HepG2 (cell line): ENCODE data around the gene TRIO. TPM values are rescaled to one million over a fixed set of nuclear protein-coding genes. Genes with fewer than 3 reads are reported as not detected.
A peak's percentile ranks its signal among the peaks of the same experiment; 100 is the strongest.

Experiments used
- AGO2 ChIP-seq: fragments of 200-400 bp; formaldehyde crosslinking; optimal IDR thresholded peaks from 2 replicates; pipeline ENCODE3; 2017; ENCODE audit warnings: mild to moderate bottlenecking, low read depth, low read length, moderate library complexity
- IRF2 ChIP-seq: IDR thresholded peaks from 2 replicates; pipeline ENCODE4 v1.6.1; 2018; ENCODE audit warnings: missing genetic modification reagents, missing compliant biosample characterization
- MEIS1 ChIP-seq: sonication (generic); formaldehyde crosslinking; IDR thresholded peaks from 2 replicates; pipeline ENCODE4 v1.9.0; 2021; ENCODE audit warnings: mild to moderate bottlenecking, missing genetic modification reagents, moderate library complexity, borderline replicate concordance
- NFE2L1 ChIP-seq: sonication (generic); formaldehyde crosslinking; IDR thresholded peaks from 2 replicates; pipeline ENCODE4 v1.4.0; 2020; ENCODE audit warnings: missing genetic modification reagents, mild to moderate bottlenecking, borderline replicate concordance
- POGZ ChIP-seq: sonication (generic); formaldehyde crosslinking; IDR thresholded peaks from 2 replicates; pipeline ENCODE4 v1.4.0; 2020; ENCODE audit warnings: mild to moderate bottlenecking, missing genetic modification reagents
- PRPF4 ChIP-seq: fragments of 200-400 bp; formaldehyde crosslinking; IDR thresholded peaks from 2 replicates; pipeline ENCODE4 v1.6.1; 2016; ENCODE audit warnings: low read length, low read depth; ENCODE audit not compliant: poor library complexity, severe bottlenecking
- RARG ChIP-seq: sonication (generic); formaldehyde crosslinking; IDR thresholded peaks from 2 replicates; pipeline ENCODE4 v1.4.0; 2020; ENCODE audit warnings: low read depth, mild to moderate bottlenecking, missing genetic modification reagents
- SAFB2 ChIP-seq: sonication (generic); formaldehyde crosslinking; IDR thresholded peaks from 2 replicates; pipeline ENCODE4 v1.5.1; 2020; ENCODE audit warnings: missing genetic modification reagents, low read depth, mild to moderate bottlenecking, borderline replicate concordance
- SIN3A ChIP-seq: IDR thresholded peaks from 2 replicates; pipeline ENCODE4 v1.6.1; 2011; ENCODE audit warnings: low read depth, mild to moderate bottlenecking, control low read depth, low read length, borderline replicate concordance
- SP4 ChIP-seq: sonication (generic); formaldehyde crosslinking; IDR thresholded peaks from 2 replicates; pipeline ENCODE4 v1.8.1; 2023; ENCODE audit warnings: mild to moderate bottlenecking, missing genetic modification reagents
- ZNF761 ChIP-seq: sonication (generic); formaldehyde crosslinking; conservative IDR thresholded peaks from 2 replicates; pipeline ENCODE4 v1.4.0; 2020; ENCODE audit warnings: mild to moderate bottlenecking, missing genetic modification reagents
- polyA plus RNA-seq, 8 experiments: library from polyadenylated mRNA; depleted of rRNA in 3 of 8; stranded (reverse) in 7 of 8; unstranded in 1 of 8; fragments of >200 nt; fragmentation: Illumina TruSeq in 4 of 8; extraction: Trizol in 4 of 8; gene quantifications; 2 replicates each; pipeline versions ENCODE4 v1.2.1 to v1.2.3, GENCODE V29; 2011 to 2016; ENCODE audit warnings: low read depth in 4 of 8, missing spikeins in 1 of 8, mixed read lengths in 1 of 8; ENCODE audit not compliant: insufficient read depth in 1 of 8
- total RNA-seq, 5 experiments: library from RNA; depleted of rRNA; stranded (reverse); fragments of >200 nt; fragmentation: Illumina TruSeq; extraction: Trizol; gene quantifications; 2 replicates each; pipeline ENCODE4 v1.2.3, GENCODE V29; 2016; ENCODE audit warnings: low read depth in 1 of 5
- TF ChIP-seq, protein P1 (sequence below): sonication (generic); formaldehyde crosslinking; IDR thresholded peaks from 2 replicates; pipeline ENCODE4 v1.8.1; 2022; ENCODE audit warnings: mild to moderate bottlenecking, missing genetic modification reagents
- TF ChIP-seq, protein P2 (sequence below): sonication (generic); formaldehyde crosslinking; IDR thresholded peaks from 2 replicates; pipeline ENCODE4 v1.4.0; 2020; ENCODE audit warnings: missing genetic modification reagents, borderline replicate concordance
- TF ChIP-seq, protein P3 (sequence below): sonication (generic); formaldehyde crosslinking; IDR thresholded peaks from 2 replicates; pipeline ENCODE4 v1.5.1; 2020; ENCODE audit warnings: mild to moderate bottlenecking, missing genetic modification reagents
- TF ChIP-seq, protein P4 (sequence below): sonication (generic); formaldehyde crosslinking; conservative IDR thresholded peaks from 2 replicates; pipeline ENCODE4 v1.5.0; 2020; ENCODE audit warnings: missing genetic modification reagents
- TF ChIP-seq, protein P5 (sequence below): sonication (generic); formaldehyde crosslinking; IDR thresholded peaks from 2 replicates; pipeline ENCODE4 v1.4.0; 2020; ENCODE audit warnings: mild to moderate bottlenecking, low read depth, missing genetic modification reagents

Gene TRIO
- total and polyA plus RNA-seq, 2 of the 13 experiments (the other 11 are each of a cell fraction or from before 2014, with no cell fraction given), result 45.2 to 45.9 TPM

DNA sequence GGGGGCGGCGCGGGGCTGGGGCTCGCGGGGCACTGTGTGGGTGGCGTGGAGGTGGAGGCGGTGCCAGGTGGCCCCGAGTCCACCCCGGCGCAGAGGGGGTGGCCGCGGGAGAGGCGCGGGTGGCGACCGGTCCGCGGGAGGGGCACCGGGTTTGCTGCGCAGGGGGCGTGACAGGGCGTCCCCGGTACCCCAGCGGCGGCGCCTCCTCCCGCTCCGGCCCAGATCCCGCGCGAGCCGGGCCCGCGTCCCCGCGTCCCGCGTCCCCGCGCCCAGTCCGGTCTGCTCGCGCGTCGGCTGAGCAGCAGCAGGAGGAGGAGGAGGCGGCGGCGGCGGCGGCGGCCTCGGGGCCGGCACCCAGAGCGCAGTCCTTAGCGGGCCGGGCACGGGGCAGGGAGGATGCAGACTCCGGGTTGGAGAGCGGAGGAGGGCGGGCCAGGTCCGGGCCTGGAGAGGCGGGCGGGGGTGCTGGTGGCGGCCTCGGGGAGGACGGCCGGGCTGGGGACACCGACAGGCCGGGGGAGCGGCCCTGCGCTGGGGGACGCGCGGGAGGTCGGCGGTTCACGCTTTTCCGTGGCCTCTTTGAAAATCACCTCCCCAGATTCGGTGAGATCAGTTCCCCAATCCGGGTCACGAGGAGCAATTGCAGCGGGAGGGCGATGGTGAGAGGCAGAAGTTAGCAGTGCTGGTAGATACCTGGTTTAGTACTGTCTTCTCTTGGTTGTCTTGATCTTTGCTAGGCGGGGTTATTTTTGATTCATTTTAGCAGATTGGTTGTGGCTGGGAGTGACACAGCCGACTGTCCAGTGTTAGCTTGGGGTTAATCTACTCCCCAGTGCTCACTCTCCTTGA, 1.7 kb downstream of the TRIO start (continued):
- TF ChIP-seq SIN3A (peak; percentile 58; the same call in 1 of the 2 replicates), POGZ (CRISPR knock-in tag) (no peak), RARG (no peak), MEIS1 (CRISPR knock-in tag) (no peak), NFE2L1 (CRISPR knock-in tag) (no peak), SP4 (0 out of 2 replicates have a peak, but pooled peaks have one; percentile 36), AGO2 (peak; percentile 24), PRPF4 (no peak), IRF2 (no peak), ZNF761 (0 out of 2 replicates have a peak, but pooled peaks have one; percentile 45), SAFB2 (CRISPR knock-in tag) (0 out of 2 replicates have a peak, but pooled peaks have one; percentile 23)
- TF ChIP-seq, protein P1, sequence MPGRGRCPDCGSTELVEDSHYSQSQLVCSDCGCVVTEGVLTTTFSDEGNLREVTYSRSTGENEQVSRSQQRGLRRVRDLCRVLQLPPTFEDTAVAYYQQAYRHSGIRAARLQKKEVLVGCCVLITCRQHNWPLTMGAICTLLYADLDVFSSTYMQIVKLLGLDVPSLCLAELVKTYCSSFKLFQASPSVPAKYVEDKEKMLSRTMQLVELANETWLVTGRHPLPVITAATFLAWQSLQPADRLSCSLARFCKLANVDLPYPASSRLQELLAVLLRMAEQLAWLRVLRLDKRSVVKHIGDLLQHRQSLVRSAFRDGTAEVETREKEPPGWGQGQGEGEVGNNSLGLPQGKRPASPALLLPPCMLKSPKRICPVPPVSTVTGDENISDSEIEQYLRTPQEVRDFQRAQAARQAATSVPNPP (CRISPR knock-in tag), result no peak
- TF ChIP-seq, protein P2, sequence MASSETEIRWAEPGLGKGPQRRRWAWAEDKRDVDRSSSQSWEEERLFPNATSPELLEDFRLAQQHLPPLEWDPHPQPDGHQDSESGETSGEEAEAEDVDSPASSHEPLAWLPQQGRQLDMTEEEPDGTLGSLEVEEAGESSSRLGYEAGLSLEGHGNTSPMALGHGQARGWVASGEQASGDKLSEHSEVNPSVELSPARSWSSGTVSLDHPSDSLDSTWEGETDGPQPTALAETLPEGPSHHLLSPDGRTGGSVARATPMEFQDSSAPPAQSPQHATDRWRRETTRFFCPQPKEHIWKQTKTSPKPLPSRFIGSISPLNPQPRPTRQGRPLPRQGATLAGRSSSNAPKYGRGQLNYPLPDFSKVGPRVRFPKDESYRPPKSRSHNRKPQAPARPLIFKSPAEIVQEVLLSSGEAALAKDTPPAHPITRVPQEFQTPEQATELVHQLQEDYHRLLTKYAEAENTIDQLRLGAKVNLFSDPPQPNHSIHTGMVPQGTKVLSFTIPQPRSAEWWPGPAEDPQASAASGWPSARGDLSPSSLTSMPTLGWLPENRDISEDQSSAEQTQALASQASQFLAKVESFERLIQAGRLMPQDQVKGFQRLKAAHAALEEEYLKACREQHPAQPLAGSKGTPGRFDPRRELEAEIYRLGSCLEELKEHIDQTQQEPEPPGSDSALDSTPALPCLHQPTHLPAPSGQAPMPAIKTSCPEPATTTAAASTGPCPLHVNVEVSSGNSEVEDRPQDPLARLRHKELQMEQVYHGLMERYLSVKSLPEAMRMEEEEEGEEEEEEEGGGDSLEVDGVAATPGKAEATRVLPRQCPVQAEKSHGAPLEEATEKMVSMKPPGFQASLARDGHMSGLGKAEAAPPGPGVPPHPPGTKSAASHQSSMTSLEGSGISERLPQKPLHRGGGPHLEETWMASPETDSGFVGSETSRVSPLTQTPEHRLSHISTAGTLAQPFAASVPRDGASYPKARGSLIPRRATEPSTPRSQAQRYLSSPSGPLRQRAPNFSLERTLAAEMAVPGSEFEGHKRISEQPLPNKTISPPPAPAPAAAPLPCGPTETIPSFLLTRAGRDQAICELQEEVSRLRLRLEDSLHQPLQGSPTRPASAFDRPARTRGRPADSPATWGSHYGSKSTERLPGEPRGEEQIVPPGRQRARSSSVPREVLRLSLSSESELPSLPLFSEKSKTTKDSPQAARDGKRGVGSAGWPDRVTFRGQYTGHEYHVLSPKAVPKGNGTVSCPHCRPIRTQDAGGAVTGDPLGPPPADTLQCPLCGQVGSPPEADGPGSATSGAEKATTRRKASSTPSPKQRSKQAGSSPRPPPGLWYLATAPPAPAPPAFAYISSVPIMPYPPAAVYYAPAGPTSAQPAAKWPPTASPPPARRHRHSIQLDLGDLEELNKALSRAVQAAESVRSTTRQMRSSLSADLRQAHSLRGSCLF (CRISPR knock-in tag), result no peak
- TF ChIP-seq, protein P3, sequence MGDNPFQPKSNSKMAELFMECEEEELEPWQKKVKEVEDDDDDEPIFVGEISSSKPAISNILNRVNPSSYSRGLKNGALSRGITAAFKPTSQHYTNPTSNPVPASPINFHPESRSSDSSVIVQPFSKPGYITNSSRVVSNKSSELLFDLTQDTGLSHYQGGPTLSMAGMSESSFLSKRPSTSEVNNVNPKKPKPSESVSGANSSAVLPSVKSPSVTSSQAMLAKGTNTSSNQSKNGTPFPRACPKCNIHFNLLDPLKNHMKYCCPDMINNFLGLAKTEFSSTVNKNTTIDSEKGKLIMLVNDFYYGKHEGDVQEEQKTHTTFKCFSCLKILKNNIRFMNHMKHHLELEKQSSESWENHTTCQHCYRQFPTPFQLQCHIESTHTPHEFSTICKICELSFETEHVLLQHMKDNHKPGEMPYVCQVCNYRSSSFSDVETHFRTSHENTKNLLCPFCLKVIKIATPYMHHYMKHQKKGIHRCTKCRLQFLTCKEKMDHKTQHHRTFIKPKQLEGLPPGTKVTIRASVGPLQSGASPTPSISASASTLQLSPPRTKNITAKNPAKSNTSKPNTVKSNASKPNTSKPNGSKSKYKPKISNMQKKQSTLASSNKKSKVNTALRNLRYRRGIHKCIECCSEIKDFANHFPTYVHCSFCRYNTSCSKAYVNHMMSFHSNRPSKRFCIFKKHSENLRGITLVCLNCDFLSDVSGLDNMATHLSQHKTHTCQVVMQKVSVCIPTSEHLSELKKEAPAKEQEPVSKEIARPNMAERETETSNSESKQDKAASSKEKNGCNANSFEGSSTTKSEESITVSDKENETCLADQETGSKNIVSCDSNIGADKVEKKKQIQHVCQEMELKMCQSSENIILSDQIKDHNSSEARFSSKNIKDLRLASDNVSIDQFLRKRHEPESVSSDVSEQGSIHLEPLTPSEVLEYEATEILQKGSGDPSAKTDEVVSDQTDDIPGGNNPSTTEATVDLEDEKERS (CRISPR knock-in tag), result no peak
- TF ChIP-seq, protein P4, sequence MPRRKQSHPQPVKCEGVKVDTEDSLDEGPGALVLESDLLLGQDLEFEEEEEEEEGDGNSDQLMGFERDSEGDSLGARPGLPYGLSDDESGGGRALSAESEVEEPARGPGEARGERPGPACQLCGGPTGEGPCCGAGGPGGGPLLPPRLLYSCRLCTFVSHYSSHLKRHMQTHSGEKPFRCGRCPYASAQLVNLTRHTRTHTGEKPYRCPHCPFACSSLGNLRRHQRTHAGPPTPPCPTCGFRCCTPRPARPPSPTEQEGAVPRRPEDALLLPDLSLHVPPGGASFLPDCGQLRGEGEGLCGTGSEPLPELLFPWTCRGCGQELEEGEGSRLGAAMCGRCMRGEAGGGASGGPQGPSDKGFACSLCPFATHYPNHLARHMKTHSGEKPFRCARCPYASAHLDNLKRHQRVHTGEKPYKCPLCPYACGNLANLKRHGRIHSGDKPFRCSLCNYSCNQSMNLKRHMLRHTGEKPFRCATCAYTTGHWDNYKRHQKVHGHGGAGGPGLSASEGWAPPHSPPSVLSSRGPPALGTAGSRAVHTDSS (CRISPR knock-in tag), result no peak
- TF ChIP-seq, protein P5, sequence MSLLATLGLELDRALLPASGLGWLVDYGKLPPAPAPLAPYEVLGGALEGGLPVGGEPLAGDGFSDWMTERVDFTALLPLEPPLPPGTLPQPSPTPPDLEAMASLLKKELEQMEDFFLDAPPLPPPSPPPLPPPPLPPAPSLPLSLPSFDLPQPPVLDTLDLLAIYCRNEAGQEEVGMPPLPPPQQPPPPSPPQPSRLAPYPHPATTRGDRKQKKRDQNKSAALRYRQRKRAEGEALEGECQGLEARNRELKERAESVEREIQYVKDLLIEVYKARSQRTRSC (CRISPR knock-in tag), result no peak
